ACHN (cell line): ENCODE results near the gene RGMA.

Experiments
- DNase-seq: peaks from one replicate; pipeline ENCODE4 v3.0.0-alpha.2; 2015
- in situ Hi-C: cut with HindIII; loops from 2 replicates; pipeline ENCODE4 v1.10.0; 2017; ENCODE audit warnings: low sequenced_read_pairs, low pct_ligation_motif_present, low pct_unique_long_range_greater_than_20kb

RGMA gene, protein sequence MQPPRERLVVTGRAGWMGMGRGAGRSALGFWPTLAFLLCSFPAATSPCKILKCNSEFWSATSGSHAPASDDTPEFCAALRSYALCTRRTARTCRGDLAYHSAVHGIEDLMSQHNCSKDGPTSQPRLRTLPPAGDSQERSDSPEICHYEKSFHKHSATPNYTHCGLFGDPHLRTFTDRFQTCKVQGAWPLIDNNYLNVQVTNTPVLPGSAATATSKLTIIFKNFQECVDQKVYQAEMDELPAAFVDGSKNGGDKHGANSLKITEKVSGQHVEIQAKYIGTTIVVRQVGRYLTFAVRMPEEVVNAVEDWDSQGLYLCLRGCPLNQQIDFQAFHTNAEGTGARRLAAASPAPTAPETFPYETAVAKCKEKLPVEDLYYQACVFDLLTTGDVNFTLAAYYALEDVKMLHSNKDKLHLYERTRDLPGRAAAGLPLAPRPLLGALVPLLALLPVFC

DNA sequence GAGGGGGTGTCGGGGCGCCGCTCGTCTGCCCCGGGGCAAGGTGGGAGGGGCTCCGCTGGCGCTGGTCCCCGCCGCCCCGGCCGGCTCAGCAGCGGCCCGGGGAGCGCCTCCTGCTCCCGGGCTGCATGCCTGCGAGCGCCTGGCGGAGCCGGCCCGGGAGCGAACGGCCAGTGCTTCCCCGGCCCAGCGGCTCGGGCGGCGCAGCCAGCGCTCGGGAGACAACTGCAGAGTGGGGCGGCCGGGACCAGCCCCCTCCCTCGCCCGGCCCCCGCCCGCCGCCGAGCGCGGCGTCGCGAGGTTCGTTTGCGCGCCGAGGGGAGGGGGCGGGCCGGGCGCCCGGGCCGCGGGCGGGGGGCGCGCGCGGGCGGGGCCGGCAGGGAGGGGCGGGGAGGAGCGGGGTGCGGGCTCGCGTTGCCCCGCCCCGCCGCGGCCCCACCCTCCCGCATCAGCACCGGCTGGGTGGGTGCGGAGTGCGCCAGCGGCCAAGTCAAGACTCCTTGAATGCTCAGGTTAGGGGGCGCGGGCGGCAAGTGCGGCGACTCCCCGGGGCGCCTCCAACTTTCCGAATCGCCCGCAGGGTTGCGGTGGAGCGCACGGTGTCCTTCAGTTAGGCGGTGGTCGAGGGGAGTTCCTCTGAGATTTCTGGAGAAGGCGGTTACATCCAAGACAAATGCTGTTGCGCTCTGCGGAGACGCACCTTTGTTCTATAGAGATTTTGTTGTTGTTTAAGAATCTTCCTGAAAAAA lies at the start of gene RGMA:
RGMA (minus strand) TSS at position 231 of the 746 bp plus-strand sequence. CDS start 279 bp downstream, outside the sequence.
- no peak for DNase-seq
- in situ Hi-C loops: no loop called here

DNA sequence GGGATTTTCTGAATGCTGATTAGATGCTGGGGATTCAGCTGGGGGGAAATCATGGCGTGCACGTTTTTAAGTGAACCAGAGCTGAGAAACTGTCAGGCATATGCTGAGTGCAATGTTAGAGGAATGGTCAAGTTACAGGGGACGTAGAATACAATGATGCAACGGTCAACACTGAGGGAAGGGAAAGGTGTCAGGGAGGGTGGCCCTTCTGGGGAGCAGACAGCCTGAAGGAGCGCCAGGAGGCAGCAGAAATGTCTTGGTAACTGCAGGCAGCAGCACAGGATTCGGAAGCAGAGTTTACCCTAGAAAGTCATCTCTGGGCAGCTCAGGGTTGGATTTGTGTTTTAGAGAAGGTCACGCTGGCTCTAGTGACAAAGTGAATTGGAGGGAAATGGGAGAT lies 47.6 kb upstream of the RGMA start:
- no peak for DNase-seq
- in situ Hi-C loops: no loop called here

DNA sequence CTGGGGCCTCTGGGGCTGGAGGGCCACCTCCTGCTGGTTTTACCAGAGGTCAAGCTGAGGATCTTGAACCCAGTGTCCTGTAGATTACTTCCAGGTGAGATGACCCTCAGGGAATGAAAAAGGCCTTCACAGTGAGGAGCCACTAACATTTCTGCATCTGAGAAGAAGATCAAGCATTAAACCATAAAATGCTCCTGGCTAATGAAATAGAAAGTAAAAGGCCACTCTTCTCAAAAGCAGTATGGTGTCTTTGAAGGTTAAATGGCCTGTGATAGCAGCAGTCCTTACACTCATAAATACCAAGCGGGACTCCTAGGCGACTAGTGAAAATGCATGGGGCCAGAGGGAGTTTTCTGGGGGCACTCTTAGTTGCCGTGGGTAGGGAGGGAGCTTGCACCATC lies 47.0 kb upstream of the RGMA start:
- in situ Hi-C loops: no loop called here
- DNase-seq: no peak

DNA sequence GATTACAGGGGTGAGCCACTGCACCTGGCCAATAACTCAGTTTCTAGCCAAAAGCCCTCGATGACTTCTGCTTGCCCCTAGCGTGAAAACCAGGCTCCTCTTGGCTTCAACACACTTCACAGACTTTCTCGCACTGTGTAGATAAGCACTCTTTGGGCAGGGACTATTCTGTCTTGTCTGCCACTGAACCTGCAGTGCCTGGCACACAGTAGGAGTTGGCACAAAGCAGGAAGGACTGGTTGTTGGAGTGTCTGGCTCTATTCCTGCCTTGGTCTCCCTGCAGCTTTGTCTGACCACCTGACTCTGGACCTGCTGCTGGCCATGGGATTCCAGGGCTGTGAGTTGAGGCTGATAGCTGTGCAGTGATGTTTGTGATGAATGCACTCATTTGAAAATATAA lies 46.4 kb upstream of the RGMA start:
- in situ Hi-C loops: no loop called here
- DNase-seq: no peak

DNA sequence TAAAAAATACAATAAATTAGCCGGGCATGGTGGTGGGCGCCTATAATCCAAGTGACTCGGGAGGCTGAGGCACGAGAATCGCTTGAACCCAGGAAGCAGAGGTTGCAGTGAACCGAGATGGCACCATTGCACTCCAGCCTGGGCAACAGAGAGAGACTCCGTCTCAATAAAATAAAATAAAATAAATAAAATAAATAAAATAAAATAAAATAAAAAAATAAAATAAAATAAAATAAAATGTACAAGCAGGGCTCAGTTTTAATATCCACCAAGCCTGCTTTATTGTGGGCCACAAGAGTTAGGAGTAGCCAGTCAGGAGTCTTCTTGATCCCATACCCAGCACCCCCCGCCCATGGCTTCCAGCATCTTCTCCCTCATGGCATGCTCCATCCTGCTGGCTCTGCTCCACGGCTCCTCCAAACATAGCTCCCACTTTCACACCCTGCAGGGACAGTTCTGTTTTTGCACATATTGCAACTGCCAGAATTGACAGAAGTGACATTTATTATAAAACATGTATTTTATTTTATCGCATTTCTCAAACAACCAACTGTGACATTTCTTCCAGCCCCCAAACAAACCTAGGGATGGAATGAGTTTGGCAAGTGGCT lies 42.6 kb upstream of the RGMA start:
- in situ Hi-C loops: no loop called here
- no peak for DNase-seq

DNA sequence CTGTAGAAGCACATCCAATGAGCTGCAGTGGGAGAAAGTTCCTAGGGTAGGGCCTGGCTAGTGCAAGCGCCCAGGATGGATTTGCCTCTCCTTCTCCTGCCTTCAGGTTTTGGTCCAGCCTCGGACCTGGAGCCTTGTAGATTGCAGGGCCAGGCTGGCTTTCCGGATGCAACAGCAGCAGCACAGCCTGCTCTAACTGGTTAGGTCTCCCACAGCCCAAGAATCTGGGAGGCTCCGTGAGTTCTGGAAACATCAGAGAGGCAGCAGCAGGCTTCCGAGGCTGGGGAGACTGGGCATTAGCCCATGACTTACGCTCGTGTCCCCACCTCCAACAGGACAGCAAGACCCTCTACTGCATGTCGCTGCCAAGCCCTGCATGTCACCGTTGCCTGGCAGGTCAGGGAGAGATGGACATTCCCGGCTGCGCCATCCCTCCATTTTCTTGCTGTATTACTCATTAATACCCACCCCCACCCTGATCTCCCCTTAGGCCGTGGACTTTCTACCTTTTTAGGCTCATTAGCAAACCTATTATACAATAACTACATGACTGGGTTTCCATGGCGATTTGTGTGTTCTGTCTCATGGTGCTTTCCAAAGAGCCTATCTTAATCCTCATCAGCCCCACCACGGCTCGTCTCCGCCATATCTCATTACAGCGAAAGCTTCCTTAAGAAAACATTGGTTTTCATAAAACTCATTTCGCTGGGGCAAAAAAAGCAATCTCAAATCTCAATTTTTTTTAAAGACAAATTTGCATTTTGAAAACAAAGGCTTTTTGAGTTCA lies 40.9 kb upstream of the RGMA start:
- in situ Hi-C loops: no loop called here
- no peak for DNase-seq

DNA sequence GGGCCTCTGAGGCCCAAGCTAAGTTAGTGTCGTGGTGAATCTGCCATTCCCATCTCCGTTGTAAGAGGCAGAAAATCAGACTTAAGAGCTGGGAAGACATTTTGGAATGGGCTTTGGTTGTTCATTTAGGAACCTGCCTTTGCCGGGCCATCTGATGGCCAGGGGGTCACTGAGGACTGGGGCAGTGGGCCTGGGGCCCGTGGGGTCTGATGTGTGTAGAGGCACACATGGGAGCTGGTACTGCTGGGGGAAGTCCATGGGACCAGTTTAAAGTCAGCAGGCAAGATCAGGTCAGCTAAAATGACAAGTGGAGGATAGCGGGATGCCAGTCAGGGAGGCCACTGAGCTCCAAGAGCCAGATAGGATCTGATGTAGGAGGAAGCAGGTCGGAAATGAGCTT lies 38.3 kb upstream of the RGMA start:
- DNase-seq: no peak
- in situ Hi-C loops: no loop called here

DNA sequence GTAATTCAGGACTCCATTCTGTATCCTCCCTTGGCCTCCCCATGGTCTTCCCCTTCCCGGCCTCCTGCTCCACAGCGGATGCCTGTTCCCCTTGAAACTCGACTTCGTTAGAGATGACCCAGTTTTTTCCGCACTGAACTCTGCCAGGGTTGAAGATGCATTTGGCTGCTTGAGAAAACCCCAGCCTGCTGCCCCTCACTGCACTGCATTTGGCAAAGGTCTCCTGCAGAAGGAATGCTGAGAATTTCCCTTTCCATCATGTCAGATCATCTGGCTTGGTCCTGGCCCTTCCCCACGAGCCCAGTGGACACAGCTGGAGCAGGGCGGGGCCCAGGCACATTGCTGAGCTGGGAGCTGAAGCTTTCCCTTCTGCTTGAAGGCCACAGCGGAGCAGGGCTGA lies 37.6 kb upstream of the RGMA start:
- in situ Hi-C loops: no loop called here
- DNase-seq: no peak

DNA sequence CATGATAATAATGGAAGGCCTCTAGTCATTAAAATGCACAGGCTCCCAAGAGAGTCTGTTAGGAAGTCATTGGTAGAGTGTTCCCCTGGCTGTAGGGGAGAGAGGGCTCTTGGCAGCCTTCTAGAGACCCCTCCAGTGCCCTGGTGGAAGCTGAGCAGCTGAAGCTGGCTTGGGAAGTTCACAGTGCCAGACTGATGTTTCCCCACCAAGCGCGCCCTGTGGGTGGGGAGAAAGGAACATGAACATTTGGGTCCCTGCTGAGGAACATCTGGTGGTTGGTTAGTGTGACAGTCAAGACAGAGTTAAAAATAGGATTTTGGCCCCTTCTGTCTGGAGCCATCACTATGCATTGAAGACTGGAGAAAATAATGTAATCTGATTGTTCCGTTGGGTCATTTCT lies 37.1 kb upstream of the RGMA start:
- in situ Hi-C loops: no loop called here
- no peak for DNase-seq

DNA sequence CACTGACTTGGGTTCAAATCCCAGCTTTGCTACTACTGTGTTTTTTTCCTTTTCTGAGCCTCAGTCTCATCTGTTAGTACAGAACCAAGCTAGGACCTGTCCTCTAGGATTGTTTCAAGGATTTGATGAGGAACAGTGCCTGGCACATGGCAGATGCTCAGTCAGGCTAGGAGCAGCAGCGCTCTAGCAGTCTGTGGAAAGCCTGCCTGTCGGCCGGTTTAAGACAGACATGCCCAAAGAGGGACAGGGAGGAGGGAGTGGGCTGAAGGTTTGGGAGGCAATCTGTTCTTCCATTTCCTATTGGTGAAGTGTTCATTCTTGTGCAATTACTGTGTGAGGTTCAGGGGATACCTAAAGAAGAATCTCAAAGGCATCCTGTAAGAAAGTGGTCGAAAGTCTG lies 35.1 kb upstream of the RGMA start:
- DNase-seq: no peak
- in situ Hi-C loops: no loop called here

DNA sequence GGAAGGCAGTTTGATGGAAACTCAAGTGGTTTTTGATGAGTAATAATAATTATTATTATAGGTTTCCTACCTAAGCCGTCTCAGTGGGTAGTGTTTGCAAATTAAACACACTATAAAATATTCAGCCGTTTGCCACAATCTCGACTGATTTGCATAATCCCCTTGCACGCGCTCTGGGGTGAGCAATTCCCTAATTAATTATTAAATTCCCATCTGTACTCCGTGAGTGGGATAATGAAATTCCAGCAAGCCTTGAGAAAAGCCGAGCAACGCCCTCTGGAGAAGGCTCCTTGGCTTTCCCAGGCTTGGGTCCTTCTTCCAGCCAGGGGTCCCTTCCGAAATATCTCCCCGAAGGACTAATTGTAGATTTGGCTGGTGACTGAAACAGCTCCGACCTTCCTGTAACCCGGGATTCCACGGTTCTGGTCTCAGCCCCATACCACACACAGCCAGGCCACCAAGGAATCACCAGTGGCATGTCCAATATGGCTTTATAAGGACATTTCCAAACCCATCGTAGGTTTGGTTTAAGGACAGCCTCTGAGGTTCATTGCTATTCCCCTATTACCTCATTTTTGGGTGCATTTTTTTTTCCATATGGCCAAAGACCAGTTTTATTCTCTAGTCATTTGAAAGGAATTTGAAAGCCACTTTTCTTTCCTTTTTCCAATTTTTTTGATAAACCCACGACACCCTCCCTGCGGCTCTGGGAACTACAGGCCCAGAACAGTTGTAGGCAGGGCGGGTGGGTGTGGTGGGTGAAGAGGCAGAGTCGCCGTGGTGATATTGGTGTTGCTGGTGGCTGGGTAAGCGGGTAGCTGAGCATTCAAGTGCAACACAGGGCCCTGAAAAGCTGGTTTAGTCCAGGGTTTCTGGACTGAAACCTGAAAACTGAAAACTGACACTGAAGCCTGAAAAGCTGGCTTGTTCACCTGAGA lies 33.2 kb upstream of the RGMA start:
- no peak for DNase-seq

DNA sequence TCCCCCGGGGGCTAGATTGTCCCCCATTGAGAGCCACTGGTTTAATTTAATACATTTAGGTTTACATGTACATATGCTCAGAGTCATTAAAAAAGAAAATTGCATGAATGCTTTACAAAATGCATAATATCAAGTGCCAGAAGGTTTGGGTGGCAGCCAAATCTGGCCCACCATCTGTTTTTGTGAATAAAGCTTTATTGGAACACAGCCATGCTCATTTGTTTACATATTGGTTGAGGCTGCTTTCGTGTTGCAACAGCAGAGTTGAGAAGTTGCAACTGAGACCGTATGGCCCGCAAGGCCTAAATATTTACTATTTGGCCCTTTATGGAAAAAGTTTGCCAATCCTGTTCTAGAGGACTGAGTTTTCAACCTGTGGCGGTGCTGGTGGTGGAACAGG lies 32.1 kb upstream of the RGMA start:
- in situ Hi-C loops: no loop called here
- no peak for DNase-seq

More for the DNA sequence above, 33.2 kb upstream of the RGMA start:
- in situ Hi-C loops: no loop called here

DNA sequence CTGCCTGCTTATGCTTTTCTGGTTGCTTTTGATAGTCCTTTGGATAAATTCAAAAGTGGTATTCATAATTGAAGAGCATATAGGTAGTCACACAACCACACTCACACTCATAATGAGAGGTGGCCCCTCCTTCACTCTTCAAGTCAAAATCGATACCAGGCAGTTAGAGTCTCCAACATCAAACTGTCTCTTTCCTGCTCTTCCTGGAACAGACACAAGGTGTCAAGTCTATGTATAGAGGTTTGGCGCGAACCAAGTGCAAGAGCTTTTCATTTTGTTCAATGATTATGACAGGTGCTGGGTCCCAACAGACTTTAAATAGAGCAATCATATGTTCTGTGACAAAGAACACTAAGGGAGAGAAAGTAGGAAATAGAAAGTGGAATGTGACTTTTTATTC lies 29.9 kb upstream of the RGMA start:
- in situ Hi-C loops: no loop called here
- DNase-seq: no peak

DNA sequence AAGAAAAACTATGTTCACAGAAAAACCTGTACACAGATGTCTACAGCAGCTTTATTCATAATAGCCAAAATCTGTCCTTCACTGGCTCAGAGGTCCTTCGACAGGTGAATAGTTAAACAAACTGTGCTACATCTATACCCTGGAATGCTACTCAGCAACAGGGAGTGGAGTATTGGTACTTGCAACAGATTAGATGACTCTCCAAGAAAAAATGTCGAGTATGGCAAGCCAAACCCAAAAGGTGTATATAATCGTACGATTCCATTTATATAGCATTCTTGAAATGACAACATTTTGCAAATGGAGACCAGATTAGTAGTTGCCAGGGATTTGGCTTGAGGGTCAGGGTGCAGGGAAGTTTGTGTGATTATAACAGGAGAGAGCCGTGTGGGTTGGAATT lies 22.4 kb upstream of the RGMA start:
- DNase-seq: no peak
- in situ Hi-C loops: no loop called here

DNA sequence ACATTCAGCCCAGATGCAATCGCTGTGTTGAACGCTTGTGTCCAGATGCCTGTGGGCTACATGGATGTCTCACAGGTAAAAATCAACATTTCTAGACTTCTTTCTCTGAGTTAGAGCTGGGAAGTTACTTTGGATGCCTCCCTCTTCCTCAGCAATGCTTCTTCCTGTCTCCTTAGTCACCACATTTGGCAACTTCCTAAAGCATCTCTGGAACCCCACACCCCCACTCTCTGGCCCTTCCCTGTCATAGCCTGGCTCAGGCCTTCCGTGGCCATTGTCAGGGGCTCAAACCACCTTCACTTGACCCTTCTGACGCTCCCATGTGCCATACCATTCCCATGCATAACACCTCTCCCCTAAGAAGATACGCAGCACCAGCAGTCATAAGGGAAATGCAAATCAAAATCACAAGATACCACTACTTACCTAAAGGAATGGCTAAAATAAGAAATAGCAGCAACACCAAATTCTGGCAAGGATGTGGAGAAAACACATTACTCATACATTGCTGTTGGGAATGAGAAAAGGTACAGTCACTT lies 21.6 kb upstream of the RGMA start:
- DNase-seq: no peak

DNA sequence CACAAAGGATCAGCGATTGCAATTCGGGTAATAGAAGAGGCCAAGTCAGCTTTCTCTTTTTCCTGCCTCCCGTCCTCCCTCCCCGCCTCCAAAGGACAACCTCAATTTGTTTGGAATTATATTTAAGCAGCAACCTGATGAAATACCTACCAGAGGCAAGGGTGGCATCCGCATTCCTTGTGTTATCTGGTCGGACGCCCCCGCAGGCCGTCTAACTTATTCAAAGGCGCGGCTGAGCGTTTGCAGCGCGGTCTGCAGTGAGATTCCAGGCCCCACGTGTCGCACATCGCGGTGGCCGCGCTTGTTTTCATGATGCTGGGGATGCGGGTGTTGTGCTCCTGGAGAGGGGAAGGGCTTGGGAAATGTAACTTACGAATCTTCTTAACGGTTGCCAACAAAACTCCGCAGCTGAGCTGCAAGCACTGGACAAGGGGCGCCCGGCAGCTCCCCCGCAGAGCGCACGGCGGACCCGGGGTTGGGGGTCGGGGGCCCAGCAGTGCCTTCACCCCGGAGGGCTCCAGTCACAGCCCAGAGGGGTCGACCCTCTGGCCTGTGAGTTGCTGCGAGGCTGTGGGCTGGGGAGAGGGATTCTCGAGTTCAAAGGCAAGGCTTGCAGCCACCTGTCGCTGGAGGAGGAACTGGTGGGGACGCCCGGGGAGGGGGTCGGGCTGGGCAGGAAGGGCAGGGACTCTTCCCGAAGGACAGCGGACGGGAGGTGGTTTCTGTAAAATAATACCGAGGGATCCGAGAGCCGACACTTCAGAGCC lies 20.5 kb upstream of the RGMA start:
- in situ Hi-C loops: no loop called here

More for the DNA sequence above, 21.6 kb upstream of the RGMA start:
- in situ Hi-C loops: no loop called here

DNA sequence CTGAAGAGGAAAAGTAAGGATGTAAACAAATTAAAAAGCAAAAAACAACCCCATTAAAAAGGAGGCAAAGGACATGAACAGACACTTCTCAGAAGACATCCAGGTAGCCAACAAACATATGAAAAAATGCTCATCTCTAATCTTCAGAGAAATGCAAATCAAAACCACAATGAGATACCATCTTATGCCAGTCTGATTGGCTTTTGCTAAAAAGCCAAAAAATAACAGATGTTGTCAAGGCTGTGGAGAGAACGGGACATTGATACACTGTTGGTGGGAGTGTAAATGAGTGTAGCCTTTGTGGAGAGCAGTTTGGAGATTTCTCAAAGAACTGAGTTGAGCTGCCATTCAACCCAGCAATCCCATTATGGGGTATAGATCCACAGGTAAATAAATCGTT lies 18.6 kb upstream of the RGMA start:
- in situ Hi-C loops: no loop called here

More for the DNA sequence above, 20.5 kb upstream of the RGMA start:
- no peak for DNase-seq

More for the DNA sequence above, 18.6 kb upstream of the RGMA start:
- DNase-seq: no peak
